Spleen (tissue), 11 donors: ENCODE data around the gene RNASE9. TPM values are rescaled to one million over a fixed set of nuclear protein-coding genes. Genes with fewer than 3 reads are reported as not detected.
"Not testable (repeated sequence)": the region's sequence is repeated elsewhere in the genome, so short reads cannot be mapped to it uniquely, and the experiment has no call there.

Experiments used
- DNase-seq: peaks from one replicate; pipeline ENCODE4 v3.0.0-alpha.2; 2020
- H3K27ac ChIP-seq, 8 donors: fragments of 200-600 bp; sonication (generic) in 7 of 8; 1 replicate in 4 of 8; 2 replicates in 4 of 8; pipeline versions ENCODE4 v1.5.0 to v1.8.0; 2016 to 2021; ENCODE audit warnings: inconsistent platforms in 4 of 8, mild to moderate bottlenecking in 4 of 8, moderate library complexity in 1 of 8
- H3K27me3 ChIP-seq, 7 donors: fragments of 200-600 bp; sonication (generic) in 6 of 7; replicated peaks in 1 of 7; 1 replicate in 4 of 7; 2 replicates in 3 of 7; pipeline versions ENCODE4 v1.5.0 to v1.8.0; 2016 to 2021; ENCODE audit warnings: inconsistent platforms in 3 of 7, mild to moderate bottlenecking in 1 of 7
- H3K36me3 ChIP-seq, 6 donors: fragments of 200-600 bp; sonication (generic) in 5 of 6; 1 replicate in 4 of 6; 2 replicates in 2 of 6; pipeline versions ENCODE4 v1.5.0 to v1.8.0; 2016 to 2021; ENCODE audit warnings: inconsistent platforms in 2 of 6
- H3K4me1 ChIP-seq, 6 donors: fragments of 200-600 bp; sonication (generic) in 5 of 6; 1 replicate in 3 of 6; 2 replicates in 3 of 6; pipeline versions ENCODE4 v1.5.0 to v1.8.0; 2016 to 2021; ENCODE audit warnings: inconsistent platforms in 3 of 6
- H3K4me3 ChIP-seq, 8 donors: fragments of 200-600 bp; sonication (generic) in 7 of 8; 1 replicate in 4 of 8; 2 replicates in 4 of 8; pipeline versions ENCODE4 v1.5.0 to v1.8.0; 2016 to 2021; ENCODE audit warnings: inconsistent platforms in 4 of 8, mild to moderate bottlenecking in 4 of 8, moderate library complexity in 2 of 8
- H3K9me3 ChIP-seq, 8 donors: fragments of 200-600 bp; sonication (generic) in 7 of 8; 1 replicate in 4 of 8; 2 replicates in 4 of 8; pipeline versions ENCODE4 v1.5.0 to v1.8.0; 2016 to 2021; ENCODE audit warnings: inconsistent platforms in 4 of 8
- CTCF ChIP-seq, 11 experiments: fragments of 200-600 bp in 7 of 11; fragments of 450-650 bp in 4 of 11; sonication (generic) in 4 of 11; IDR thresholded peaks in 8 of 11; conservative IDR thresholded peaks in 3 of 11; 1 replicate in 7 of 11; 2 replicates in 4 of 11; pipeline versions ENCODE4 v1.4.0 to v1.8.0; 2016 to 2021; ENCODE audit warnings: antibody characterized with exemption in 11 of 11, inconsistent platforms in 4 of 11, mild to moderate bottlenecking in 1 of 11
- POLR2A ChIP-seq, 3 donors: fragments of 450-650 bp; IDR thresholded peaks; one replicate each; pipeline ENCODE4 v1.5.1; 2017; ENCODE audit warnings: antibody characterized with exemption in 3 of 3, mild to moderate bottlenecking in 1 of 3
- POLR2AphosphoS5 ChIP-seq, 3 donors: sonication (generic); formaldehyde crosslinking; IDR thresholded peaks; one replicate each; pipeline ENCODE4 v1.5.1; 2017; ENCODE audit warnings: antibody characterized with exemption in 3 of 3
- WGBS, 5 donors: extraction: QIAGEN DNeasy Blood & Tissue Kit in 3 of 5; methylation state at CpG; one replicate each; pipeline versions ENCODE4 v1.1.5 to v1.1.7; 2013 to 2018; 5-methylcytosine and 5-hydroxymethylcytosine counted together
- intact Hi-C: fragments of 100-400 bp; cut with DNase I; formaldehyde crosslinking; loops from one replicate; pipeline ENCODE4 v1.15.0; 2023; ENCODE audit warnings: low total_unique reads
- polyA plus RNA-seq, 3 donors: library from polyadenylated mRNA; stranded (reverse); fragments of 200-250 nt; gene quantifications; one replicate each; pipeline ENCODE4 v1.2.1, GENCODE V29; 2013
- total RNA-seq, 7 donors: library from RNA; depleted of rRNA in 3 of 7; stranded (reverse); fragments of >200 nt in 3 of 7; fragmentation: NEBNext Ultra II Directional in 4 of 7; extraction: Animal tissue kit (Norgen Biotek cat#: 25700) in 4 of 7; gene quantifications; one replicate each; pipeline versions ENCODE4 v1.1.0 to v1.2.1, GENCODE V29; 2016 to 2021
- donor health status: healthy with polysubstance abuse.
- donor health status: DM: no; HTN: no; CAD: no; lungs with moderate emphysema.
- donor health status: DM: no; HTN: no; CAD: no.
- donor health status: Bipolar disorder and iron deficiency.
- donor health status: healthy.
- donor health status: DM: no; HTN: no; CAD: no.
- donor health status: DM: yes; HTN: yes; CAD: no.

RNASE9 gene
- total and polyA plus RNA-seq, 10 donors: not detected

- no peak overlapping the region for H3K27ac ChIP-seq
- H3K4me1 ChIP-seq: peaks cover 0 to 17% (median 4%) of the 10 kb centered on the region in 6 donors
- no peaks in the 10 kb centered on the region for H3K9me3 ChIP-seq
- 52 to 59% (median 56%) methylated on average over 7 of the region's 7 CpGs for WGBS, 5 donors
- no peaks in the 10 kb centered on the region for H3K36me3 ChIP-seq
- no peaks in the 10 kb centered on the region for H3K27me3 ChIP-seq
- intact Hi-C loops: no loop called here
- no peak for DNase-seq
- no peak overlapping the region for H3K4me3 ChIP-seq
- no peak for TF ChIP-seq POLR2AphosphoS5 (IDR thresholded peaks at IDR 0.05)
Measured at GRCh38 chr14:20512177-20512905, 48.5 kb downstream of the RNASE9 start.

GRCh38 chr14:20508367-20508766 is 52.5 kb downstream of the RNASE9 start:
- Histone ChIP-seq H3K9me3 (no peaks in the 10 kb centered on the region), H3K27me3 (no peaks in the 10 kb centered on the region), H3K27ac (no peak overlapping the region), H3K4me1 (peaks cover 0 to 26% (median 8%) of the 10 kb centered on the region in 6 donors), H3K36me3 (no peaks in the 10 kb centered on the region), H3K4me3 (no peak overlapping the region)
- WGBS, 5 donors: 78 to 94% (median 89%) methylated on average over 8 of the region's 8 CpGs
- DNase-seq: no peak
- TF ChIP-seq CTCF (IDR thresholded peaks at IDR 0.05 in 8 of 11, conservative IDR thresholded peaks at IDR 0.05 in 3 of 11): no peak
- no peak for TF ChIP-seq POLR2A (IDR thresholded peaks at IDR 0.05)
- TF ChIP-seq POLR2AphosphoS5 (IDR thresholded peaks at IDR 0.05): no peak
- intact Hi-C loops: no loop called here

GRCh38 chr14:20507537-20507936 is 53.3 kb downstream of the RNASE9 start:
- intact Hi-C loops, H3K36me3 ChIP-seq, H3K4me3 ChIP-seq, DNase-seq, H3K27me3 ChIP-seq, H3K9me3 ChIP-seq, H3K27ac ChIP-seq: not testable (repeated sequence)
- peaks cover 0 to 21% (median 10%) of the 10 kb centered on the region in 6 donors for H3K4me1 ChIP-seq
- WGBS, 5 donors: 87 to 96% (median 91%) methylated on average over 2 to 3 of the region's 3 CpGs

GRCh38 chr14:20506752-20507151 is 54.1 kb downstream of the RNASE9 start:
- H3K27me3 ChIP-seq, H3K4me3 ChIP-seq, intact Hi-C loops, H3K27ac ChIP-seq, H3K9me3 ChIP-seq, H3K36me3 ChIP-seq, DNase-seq: not testable (repeated sequence)
- no CpG with 5 or more reads among the region's 30 CpGs for WGBS, 5 donors
- peaks cover 0 to 13% (median 4%) of the 10 kb centered on the region in 6 donors for H3K4me1 ChIP-seq

GRCh38 chr14:20506276-20506675 is 54.6 kb downstream of the RNASE9 start:
- 86 to 97% (median 97%) methylated on average over 4 to 23 of the region's 30 CpGs; no CpG with 5 or more reads in 2 of the 5 donors for WGBS, 5 donors
- H3K4me3 ChIP-seq, H3K27me3 ChIP-seq, DNase-seq, H3K9me3 ChIP-seq, intact Hi-C loops, H3K36me3 ChIP-seq, H3K27ac ChIP-seq: not testable (repeated sequence)
- H3K4me1 ChIP-seq: peaks cover 0 to 12% (median 4%) of the 10 kb centered on the region in 6 donors

Other genes starting within 250 kb of the RNASE9 start
- gene CCNB1IP1, start 227.8 kb downstream of the RNASE9 start, total RNA-seq: 10 to 100 TPM; 21.1 to 32.8 (median 27.9) TPM
- gene CCNB1IP1, start 227.8 kb downstream of the RNASE9 start, polyA plus RNA-seq: 10 to 100 TPM; 30.4 to 49.1 (median 43.6) TPM
- 10 to 100 TPM; 10.9 to 25.0 (median 17.2) TPM for gene PARP2, start 217.4 kb downstream of the RNASE9 start, total RNA-seq
- 10 to 100 TPM in 2 of 3 donors, 1 to 10 TPM in 1; 9.1 to 12.0 (median 11.3) TPM for gene PARP2, start 217.4 kb downstream of the RNASE9 start, polyA plus RNA-seq
- gene TEP1, start 147.5 kb downstream of the RNASE9 start, total RNA-seq: 10 to 100 TPM; 55.1 to 91.7 (median 70.5) TPM
- 10 to 100 TPM; 19.2 to 38.7 (median 26.7) TPM for gene TEP1, start 147.5 kb downstream of the RNASE9 start, polyA plus RNA-seq
- gene KLHL33, start 124.9 kb downstream of the RNASE9 start, total RNA-seq: 1 to 10 TPM in 2 of 7 donors, under 1 TPM in 4, not detected in 1; 0.47 to 2.9 (median 0.86) TPM
- gene KLHL33, start 124.9 kb downstream of the RNASE9 start, polyA plus RNA-seq: under 1 TPM; 0.22 to 0.54 (median 0.32) TPM
- gene OSGEP, start 106.2 kb downstream of the RNASE9 start, total RNA-seq: 100 to 1,000 TPM in 2 of 7 donors, 10 to 100 TPM in 5; 48.6 to 110 (median 72.6) TPM
- 100 to 1,000 TPM in 1 of 3 donors, 10 to 100 TPM in 2; 78.7 to 107 (median 87.1) TPM for gene OSGEP, start 106.2 kb downstream of the RNASE9 start, polyA plus RNA-seq
- 100 to 1,000 TPM in 6 of 7 donors, 10 to 100 TPM in 1; 89.4 to 153 (median 104) TPM for gene APEX1, start 105.8 kb downstream of the RNASE9 start, total RNA-seq
- 100 to 1,000 TPM; 139 to 151 (median 140) TPM for gene APEX1, start 105.8 kb downstream of the RNASE9 start, polyA plus RNA-seq
- 10 to 100 TPM; 32.5 to 45.6 (median 38.4) TPM for gene PIP4P1, start 99.6 kb downstream of the RNASE9 start, total RNA-seq
- gene PIP4P1, start 99.6 kb downstream of the RNASE9 start, polyA plus RNA-seq: 10 to 100 TPM; 37.1 to 79.6 (median 55.9) TPM
- gene PNP, start 91.6 kb downstream of the RNASE9 start, total RNA-seq: 10 to 100 TPM; 36.0 to 93.1 (median 65.5) TPM
- gene PNP, start 91.6 kb downstream of the RNASE9 start, polyA plus RNA-seq: 10 to 100 TPM; 44.8 to 64.3 (median 48.2) TPM
- gene RNASE10, start 55.5 kb downstream of the RNASE9 start, total RNA-seq: under 1 TPM in 4 of 7 donors, not detected in 3; 0.60 to 0.95 (median 0.71) TPM
- not detected for gene RNASE10, start 55.5 kb downstream of the RNASE9 start, polyA plus RNA-seq
- gene RNASE11, start 27.0 kb upstream of the RNASE9 start, total RNA-seq: not detected
- gene RNASE11, start 27.0 kb upstream of the RNASE9 start, polyA plus RNA-seq: not detected
- gene RNASE12, start 30.3 kb upstream of the RNASE9 start, total RNA-seq: not detected
- gene RNASE12, start 30.3 kb upstream of the RNASE9 start, polyA plus RNA-seq: not detected
- gene OR6S1, start 80.6 kb upstream of the RNASE9 start, total RNA-seq: under 1 TPM in 2 of 7 donors, not detected in 5; 0.27 to 0.77 TPM
- under 1 TPM in 1 of 3 donors, not detected in 2; 0.10 TPM for gene OR6S1, start 80.6 kb upstream of the RNASE9 start, polyA plus RNA-seq
- gene RNASE4, start 123.5 kb upstream of the RNASE9 start, total RNA-seq: 10 to 100 TPM in 3 of 7 donors, 1 to 10 TPM in 3, under 1 TPM in 1; 0.89 to 19.9 (median 9.8) TPM
- gene RNASE4, start 123.5 kb upstream of the RNASE9 start, polyA plus RNA-seq: 10 to 100 TPM in 1 of 3 donors, 1 to 10 TPM in 2; 7.6 to 15.6 (median 8.4) TPM
- gene ANG, start 127.7 kb upstream of the RNASE9 start, total RNA-seq: 10 to 100 TPM in 1 of 7 donors, 1 to 10 TPM in 6; 1.6 to 10.2 (median 4.8) TPM
- gene ANG, start 127.7 kb upstream of the RNASE9 start, polyA plus RNA-seq: 1 to 10 TPM; 3.1 to 7.2 (median 3.9) TPM
- not detected for gene EDDM3A, start 184.8 kb upstream of the RNASE9 start, total RNA-seq
- under 1 TPM in 1 of 3 donors, not detected in 2; 0.24 TPM for gene EDDM3A, start 184.8 kb upstream of the RNASE9 start, polyA plus RNA-seq
- gene EDDM3B, start 207.4 kb upstream of the RNASE9 start, total RNA-seq: not detected
- gene EDDM3B, start 207.4 kb upstream of the RNASE9 start, polyA plus RNA-seq: not detected
- 100 to 1,000 TPM in 2 of 7 donors, 10 to 100 TPM in 5; 15.2 to 162 (median 40.5) TPM for gene RNASE6, start 220.2 kb upstream of the RNASE9 start, total RNA-seq
- 100 to 1,000 TPM in 1 of 3 donors, 10 to 100 TPM in 2; 45.4 to 193 (median 63.6) TPM for gene RNASE6, start 220.2 kb upstream of the RNASE9 start, polyA plus RNA-seq
- 100 to 1,000 TPM; 145 to 497 (median 339) TPM for gene RNASE1, start 241.8 kb upstream of the RNASE9 start, total RNA-seq
- 100 to 1,000 TPM in 1 of 3 donors, 10 to 100 TPM in 2; 61.9 to 151 (median 79.0) TPM for gene RNASE1, start 241.8 kb upstream of the RNASE9 start, polyA plus RNA-seq